Chondrocyte (in vitro differentiated cells): ENCODE results near the gene ZNF334. TPM values are rescaled to one million over a fixed set of nuclear protein-coding genes. Genes with fewer than 3 reads are reported as not detected.

Source experiments
- DNase-seq: peaks from one replicate; pipeline ENCODE4 v3.0.0; 2021; ENCODE audit warnings: mixed read lengths, low spot score
- H3K27ac Mint-ChIP-seq: one replicate; pipeline ENCODE4 v1.8.0; 2021; ENCODE audit warnings: mild to moderate bottlenecking, moderate library complexity, mixed read lengths; ENCODE audit not compliant: unreplicated experiment
- H3K27me3 Mint-ChIP-seq: 2 replicates; pipeline ENCODE4 v1.8.0; 2021; ENCODE audit warnings: low read depth, mixed read lengths
- H3K36me3 Mint-ChIP-seq: 2 replicates; pipeline ENCODE4 v1.8.0; 2021; ENCODE audit warnings: low read depth, mixed read lengths
- H3K4me1 Mint-ChIP-seq: 2 replicates; pipeline ENCODE4 v1.8.0; 2021; ENCODE audit warnings: low read depth, mild to moderate bottlenecking, mixed read lengths
- H3K4me3 Mint-ChIP-seq: one replicate; pipeline ENCODE4 v1.8.0; 2021; ENCODE audit warnings: mild to moderate bottlenecking, moderate library complexity, mixed read lengths; ENCODE audit not compliant: unreplicated experiment
- H3K9me3 Mint-ChIP-seq: 2 replicates; pipeline ENCODE4 v1.8.0; 2021; ENCODE audit warnings: low read depth, mixed read lengths
- CTCF ChIP-seq: fragments of 200-600 bp; sonication (generic); IDR thresholded peaks from 2 replicates; pipeline ENCODE4 v1.5.0; 2021; ENCODE audit warnings: antibody characterized with exemption, mild to moderate bottlenecking, moderate library complexity
- long read RNA-seq: library from polyadenylated mRNA; stranded (forward); transcript quantifications from one replicate; pipeline ENCODE4 v2.0.0, GENCODE V29; 2021
- total RNA-seq: library from RNA; stranded (reverse); gene quantifications from 3 replicates; pipeline ENCODE4 v1.2.1, GENCODE V29; 2021

ZNF334 gene
- total RNA-seq = 4.7 to 6.6 TPM (median 4.8 TPM) in 3 replicates
- long read RNA-seq, partial matches to known transcripts = 0 of 6 reads
- long read RNA-seq, other reads (novel, unspliced or antisense) = 3 of 6 reads

- H3K27ac Mint-ChIP-seq = peak within 1 kb of the TSS; percentile 66
- no peak for TF ChIP-seq CTCF
- H3K4me1 Mint-ChIP-seq = peaks cover 10% of the 10 kb centered on the region
- H3K4me3 Mint-ChIP-seq = peak within 1 kb of the TSS; percentile 88
- H3K9me3 Mint-ChIP-seq = peaks cover 4% of the 10 kb centered on the region
- DNase-seq = no peak
- peaks cover 12% of the 10 kb centered on the region for H3K27me3 Mint-ChIP-seq
- H3K36me3 Mint-ChIP-seq = peaks cover 7% of the 10 kb centered on the region
These were observed at the start of gene ZNF334 for GRCh38 chr20:46512943-46513844. Gene ZNF334 (minus strand): TSS chr20:46513559. CDS start chr20:46512102, 1,457 bp downstream.

GRCh38 chr20:46562373-46563169 lies 49.2 kb upstream of the ZNF334 start:
- no peaks in the 10 kb centered on the region for H3K27me3 Mint-ChIP-seq
- H3K27ac Mint-ChIP-seq = no peak overlapping the region
- peak; percentile 91 for TF ChIP-seq CTCF
- H3K4me1 Mint-ChIP-seq = peaks cover 11% of the 10 kb centered on the region
- H3K4me3 Mint-ChIP-seq = no peak overlapping the region
- H3K36me3 Mint-ChIP-seq = no peaks in the 10 kb centered on the region
- no peak for DNase-seq
- no peaks in the 10 kb centered on the region for H3K9me3 Mint-ChIP-seq

GRCh38 chr20:46562009-46562372 lies 48.6 kb upstream of the ZNF334 start:
- no peak for DNase-seq
- no peak overlapping the region for H3K4me3 Mint-ChIP-seq
- no peaks in the 10 kb centered on the region for H3K36me3 Mint-ChIP-seq
- H3K4me1 Mint-ChIP-seq = peaks cover 11% of the 10 kb centered on the region
- no peak overlapping the region for H3K27ac Mint-ChIP-seq
- TF ChIP-seq CTCF = no peak
- no peaks in the 10 kb centered on the region for H3K27me3 Mint-ChIP-seq
- H3K9me3 Mint-ChIP-seq = no peaks in the 10 kb centered on the region

GRCh38 chr20:46559685-46560440 lies 46.5 kb upstream of the ZNF334 start:
- DNase-seq = no peak
- peaks cover 11% of the 10 kb centered on the region for H3K4me1 Mint-ChIP-seq
- no peaks in the 10 kb centered on the region for H3K9me3 Mint-ChIP-seq
- no peaks in the 10 kb centered on the region for H3K27me3 Mint-ChIP-seq
- H3K36me3 Mint-ChIP-seq = no peaks in the 10 kb centered on the region
- no peak overlapping the region for H3K4me3 Mint-ChIP-seq
- TF ChIP-seq CTCF = peak; percentile 39
- no peak overlapping the region for H3K27ac Mint-ChIP-seq

GRCh38 chr20:46559001-46559400 lies 45.6 kb upstream of the ZNF334 start:
- H3K4me3 Mint-ChIP-seq = no peak overlapping the region
- DNase-seq = no peak
- no peak for TF ChIP-seq CTCF
- H3K4me1 Mint-ChIP-seq = peaks cover 11% of the 10 kb centered on the region
- H3K9me3 Mint-ChIP-seq = no peaks in the 10 kb centered on the region
- H3K27me3 Mint-ChIP-seq = no peaks in the 10 kb centered on the region
- H3K27ac Mint-ChIP-seq = no peak overlapping the region
- H3K36me3 Mint-ChIP-seq = no peaks in the 10 kb centered on the region
